COR-L47 (cell line): ENCODE measurements around the gene OR52D1.

Experiments used
- DNase-seq: peaks from one replicate; lab custom pipeline; 2025; lab: John Stamatoyannopoulos, UW

OR52D1 gene

DNA sequence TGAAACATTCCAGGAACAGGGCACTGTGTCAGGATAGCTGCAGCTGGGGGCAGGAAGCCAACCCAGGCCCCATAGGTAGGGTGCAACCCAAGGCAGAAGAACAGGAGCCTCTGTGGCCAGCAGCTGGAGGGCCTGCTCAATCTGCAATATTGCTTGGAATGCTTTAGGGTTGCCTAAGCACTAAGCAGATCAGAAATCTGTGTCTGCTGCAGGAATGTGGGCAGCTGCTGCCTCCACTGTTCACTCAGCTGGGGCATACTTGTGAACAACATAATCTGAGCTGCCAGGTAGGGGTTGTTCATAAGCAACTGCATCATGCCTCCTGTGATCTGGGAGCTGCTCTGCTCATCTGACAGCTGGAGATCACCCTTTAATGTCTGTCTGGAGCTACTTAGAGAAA is 26.4 kb downstream of the OR52D1 start:
- DNase-seq, result no peak

DNA sequence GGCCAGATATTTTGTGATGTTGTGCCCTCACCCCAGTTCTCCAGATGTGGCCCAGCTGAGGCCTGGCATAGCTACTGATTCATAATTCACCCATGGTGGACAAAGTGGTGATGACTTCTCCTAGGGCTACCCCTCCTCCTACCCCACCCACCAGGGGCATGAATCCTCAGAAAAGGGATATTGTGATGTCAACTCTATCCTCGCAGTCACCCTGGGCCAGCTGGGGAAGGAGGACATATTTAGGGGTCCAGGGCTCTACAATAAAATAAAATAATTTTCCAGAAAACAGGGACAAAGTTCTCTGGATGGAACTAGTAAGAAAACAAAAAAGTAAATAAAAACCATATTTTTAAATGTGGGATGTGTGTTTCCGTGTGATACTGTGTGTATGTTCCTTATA is 28.1 kb downstream of the OR52D1 start, which contains the start of gene UBQLNL:
Gene UBQLNL, minus strand, starts transcription at position 101 of the 400 bp plus-strand sequence. CDS start 258 bp downstream, outside the sequence.
- DNase-seq, result no peak

- no peak for DNase-seq
Observed at GRCh38 chr11:5521540-5521939, 33.1 kb downstream of the OR52D1 start.

DNA sequence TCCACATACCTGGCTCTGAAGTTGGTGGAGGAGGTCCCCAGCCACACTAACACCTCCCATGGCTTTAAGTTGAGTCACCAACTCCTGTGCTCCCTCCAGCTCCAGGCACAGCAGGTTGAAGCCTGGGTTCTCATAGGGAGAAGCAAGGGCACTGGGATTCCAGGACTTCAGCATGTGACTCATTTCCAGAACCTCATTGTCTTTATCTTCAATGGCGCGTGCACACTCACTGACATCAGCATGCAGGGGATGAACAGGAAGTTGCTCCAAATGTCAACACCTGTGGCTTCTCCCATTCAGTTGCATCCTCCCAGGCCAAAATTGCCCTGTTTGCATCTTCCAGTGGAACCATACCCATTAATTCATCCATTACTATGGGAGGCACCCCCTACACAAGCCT is 33.8 kb downstream of the OR52D1 start:
- DNase-seq, result no peak

DNA sequence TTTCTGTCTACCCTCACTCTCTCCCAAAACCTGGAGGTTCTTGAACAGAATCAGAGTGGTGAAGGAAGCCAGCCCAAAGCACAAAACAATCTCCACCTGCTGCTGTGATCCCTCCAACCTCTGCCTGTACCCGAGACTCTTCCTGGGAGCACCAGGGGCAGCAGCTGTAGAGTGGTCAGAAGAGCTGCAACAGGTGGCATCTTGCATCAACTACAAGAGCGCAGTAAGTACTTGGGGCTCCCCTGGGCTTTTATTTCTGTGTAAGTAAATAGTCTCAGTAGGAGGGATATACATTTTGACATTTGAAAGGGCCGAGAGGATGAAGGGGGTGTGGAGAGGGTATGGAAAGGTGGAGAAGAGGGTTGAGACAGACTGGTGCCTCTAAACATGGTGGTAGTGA is 36.3 kb downstream of the OR52D1 start:
- no peak for DNase-seq

- DNase-seq, result no peak
Observed at GRCh38 chr11:5527716-5528115, 39.2 kb downstream of the OR52D1 start.

DNA sequence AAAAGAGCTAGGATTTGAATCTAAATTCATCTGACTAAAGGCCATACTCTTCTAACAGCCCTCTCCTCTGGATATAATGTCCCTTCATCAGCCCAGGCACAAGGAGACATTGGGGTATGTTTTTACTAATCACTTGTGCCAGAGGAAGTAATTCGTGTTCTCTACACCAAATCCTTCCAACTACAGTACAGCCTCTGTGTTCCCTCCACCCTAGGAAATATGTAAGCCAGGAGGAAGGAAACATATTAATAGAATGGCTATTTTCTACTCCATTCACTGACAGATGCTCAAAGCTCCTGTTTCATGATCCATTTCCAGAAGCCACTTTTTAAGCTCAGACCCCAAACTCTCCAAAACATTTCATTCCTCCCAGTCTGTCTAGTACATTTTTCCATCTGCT is 40.0 kb downstream of the OR52D1 start:
- DNase-seq, result no peak

GRCh38 chr11:5531053-5531831 is 42.8 kb downstream of the OR52D1 start:
- DNase-seq, result no peak

GRCh38 chr11:5534046-5534445 is 45.6 kb downstream of the OR52D1 start:
- DNase-seq, result no peak

DNA sequence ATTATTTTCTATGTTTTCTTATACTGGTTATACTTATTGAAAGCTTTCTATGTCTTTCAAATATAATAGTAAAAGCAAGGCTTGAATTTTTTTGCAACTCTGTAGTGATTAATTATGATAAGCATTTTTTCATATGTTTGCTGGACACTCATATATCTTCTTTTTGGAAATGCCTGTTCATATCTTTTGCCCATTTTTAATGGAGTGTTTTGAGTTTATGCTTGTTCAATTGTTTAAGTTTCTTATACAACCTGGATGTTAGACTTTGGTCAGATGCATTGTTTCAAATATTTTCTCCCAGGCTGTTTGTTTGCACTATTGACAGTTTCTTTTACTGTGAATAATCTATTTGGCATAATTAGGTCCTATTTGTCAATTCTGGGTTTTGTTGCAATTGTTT is 48.0 kb downstream of the OR52D1 start:
- no peak for DNase-seq
